UCSD-AML1 (cell line): Measurements from ENCODE around the gene CSAD.

Source experiments
- DNase-seq: peaks from one replicate; lab custom pipeline; 2025; ENCODE audit not compliant: unreplicated experiment; lab: John Stamatoyannopoulos, UW

Gene CSAD

GRCh38 chr12:53180220-53180930 is at the start of gene CSAD, which contains the start of gene ZNF740:
Gene CSAD (minus strand): TSS chr12:53180925. CDS start chr12:53173470, 7,455 bp downstream.
Gene ZNF740 (plus strand): TSS chr12:53180722. CDS start chr12:53181984, 1,262 bp downstream.
- peak; percentile 98 for DNase-seq

- no peak for DNase-seq
Measured at GRCh38 chr12:53230108-53230845, 49.6 kb upstream of the CSAD start.

- DNase-seq, result no peak
Measured at GRCh38 chr12:53229454-53229853, 48.7 kb upstream of the CSAD start.

GRCh38 chr12:53227836-53228235 is 47.1 kb upstream of the CSAD start:
- no peak for DNase-seq

GRCh38 chr12:53227341-53227740 is 46.6 kb upstream of the CSAD start:
- no peak for DNase-seq

- no peak for DNase-seq
Measured at GRCh38 chr12:53226815-53227214, 46.1 kb upstream of the CSAD start.

GRCh38 chr12:53225635-53226424 is 45.1 kb upstream of the CSAD start:
- DNase-seq, result no peak

GRCh38 chr12:53224897-53225634 is 44.3 kb upstream of the CSAD start:
- no peak for DNase-seq

- no peak for DNase-seq
Measured at GRCh38 chr12:53224061-53224896, 43.6 kb upstream of the CSAD start.

- peak; percentile 43 for DNase-seq
Measured at GRCh38 chr12:53223389-53224060, 42.8 kb upstream of the CSAD start.

- no peak for DNase-seq
Measured at GRCh38 chr12:53222806-53223261, 42.1 kb upstream of the CSAD start.

- DNase-seq, result no peak
Measured at GRCh38 chr12:53222170-53222721, 41.5 kb upstream of the CSAD start.

GRCh38 chr12:53221203-53222080 is 40.7 kb upstream of the CSAD start:
- peak; percentile 79 for DNase-seq

- peak; percentile 93 for DNase-seq
Measured at GRCh38 chr12:53220694-53221202, 40.0 kb upstream of the CSAD start.

GRCh38 chr12:53219956-53220693 is 39.4 kb upstream of the CSAD start:
- DNase-seq, result peak; percentile 68

- DNase-seq, result peak; percentile 69
Measured at GRCh38 chr12:53219292-53219955, 38.7 kb upstream of the CSAD start.
